Nucleus accumbens (tissue), 56 donors: Measurements from ENCODE around the gene GNAT2.
A peak's percentile ranks its signal among the peaks of the same experiment; 100 is the strongest.

Experiments used
- DNase-seq, 56 donors: peaks; one replicate each; lab custom pipeline; 2025; lab: John Stamatoyannopoulos, UW

GNAT2 gene

DNA sequence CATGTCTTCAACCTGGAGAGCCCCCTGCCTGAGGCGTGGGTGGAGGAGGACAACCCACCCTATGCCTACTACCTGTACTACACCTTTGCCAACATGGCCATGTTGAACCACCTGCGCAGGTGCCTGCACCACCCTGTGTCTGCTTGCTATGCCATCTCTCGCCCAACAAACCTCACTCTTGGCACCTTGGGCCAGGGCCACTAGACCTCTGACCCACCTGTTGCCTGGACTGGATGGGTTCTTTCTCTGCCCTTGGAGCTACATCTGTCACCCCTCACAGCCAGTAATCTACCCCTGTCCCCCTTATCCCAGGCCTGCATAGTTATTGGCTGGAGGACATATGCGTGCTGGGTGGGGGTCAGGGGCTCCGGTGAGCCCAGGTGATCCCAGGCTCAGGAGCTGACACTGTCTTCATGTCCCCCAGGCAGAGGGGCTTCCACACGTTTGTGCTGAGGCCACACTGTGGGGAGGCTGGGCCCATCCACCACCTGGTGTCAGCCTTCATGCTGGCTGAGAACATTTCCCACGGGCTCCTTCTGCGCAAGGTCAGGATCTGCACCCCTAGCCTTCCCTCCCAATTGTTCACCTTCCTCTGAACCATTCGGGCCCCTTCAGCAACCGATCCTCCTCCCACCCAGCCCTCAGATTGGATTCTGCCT, 10.1 kb upstream of the GNAT2 start:
- DNase-seq: no peak

DNA sequence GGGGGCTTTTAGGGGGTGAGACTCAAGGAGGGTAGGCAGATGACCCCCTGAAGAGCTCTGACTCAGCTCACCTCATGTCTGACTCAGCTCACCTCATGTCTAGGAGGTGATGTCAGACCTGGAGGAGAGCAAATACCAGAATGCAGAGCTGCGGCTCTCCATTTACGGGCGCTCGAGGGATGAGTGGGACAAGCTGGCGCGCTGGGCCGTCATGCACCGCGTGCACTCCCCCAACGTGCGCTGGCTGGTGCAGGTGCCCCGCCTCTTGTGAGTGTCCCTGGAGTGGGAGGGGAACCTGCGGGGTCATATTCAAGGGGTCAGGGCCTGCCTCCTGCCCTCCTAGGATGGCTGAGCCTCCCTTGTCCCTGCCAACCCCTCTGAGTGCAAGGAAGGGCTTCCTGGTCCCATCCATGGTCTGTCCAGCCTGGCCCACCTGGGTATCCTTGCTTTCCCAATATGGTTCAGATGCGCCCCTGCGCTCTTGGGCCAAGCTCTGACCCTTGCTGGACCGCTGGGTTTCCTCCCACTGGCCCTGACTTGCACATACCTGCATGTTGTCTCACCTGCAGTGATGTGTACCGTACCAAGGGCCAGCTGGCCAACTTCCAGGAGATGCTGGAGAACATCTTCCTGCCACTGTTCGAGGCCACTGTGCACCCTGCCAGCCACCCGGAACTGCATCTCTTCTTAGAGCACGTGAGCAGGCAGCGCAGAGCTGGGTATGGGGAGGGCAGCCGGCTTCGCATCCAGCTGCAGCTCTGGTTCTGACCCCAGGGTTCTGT, 9.3 kb upstream of the GNAT2 start:
- peak in 15 of 56 donors; percentile 30 to 75 (median 58) for DNase-seq

DNA sequence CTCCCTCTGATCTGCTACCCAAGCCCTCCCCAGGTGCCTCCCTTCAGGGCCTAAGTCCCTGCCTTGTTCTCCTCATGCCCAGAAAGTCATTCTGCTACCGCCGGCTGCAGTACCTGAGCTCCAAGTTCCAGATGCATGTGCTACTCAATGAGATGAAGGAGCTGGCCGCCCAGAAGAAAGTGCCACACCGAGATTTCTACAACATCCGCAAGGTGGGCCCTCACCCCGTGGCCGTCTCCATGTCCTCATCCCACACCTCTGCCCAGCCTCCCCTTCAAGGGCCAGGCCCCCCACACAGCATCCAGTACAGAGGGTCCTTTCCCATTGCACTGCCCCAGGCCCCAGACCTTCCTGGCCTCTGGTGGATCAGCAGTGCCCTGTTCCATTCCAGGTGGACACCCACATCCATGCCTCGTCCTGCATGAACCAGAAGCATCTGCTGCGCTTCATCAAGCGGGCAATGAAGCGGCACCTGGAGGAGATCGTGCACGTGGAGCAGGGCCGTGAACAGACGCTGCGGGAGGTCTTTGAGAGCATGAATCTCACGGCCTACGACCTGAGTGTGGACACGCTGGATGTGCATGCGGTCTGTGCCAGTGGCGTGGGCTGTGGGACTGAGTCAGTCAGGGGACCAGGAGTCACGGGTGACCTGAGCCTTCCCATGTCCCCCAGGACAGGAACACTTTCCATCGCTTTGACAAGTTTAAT, 8.4 kb upstream of the GNAT2 start:
- DNase-seq: no peak

DNA sequence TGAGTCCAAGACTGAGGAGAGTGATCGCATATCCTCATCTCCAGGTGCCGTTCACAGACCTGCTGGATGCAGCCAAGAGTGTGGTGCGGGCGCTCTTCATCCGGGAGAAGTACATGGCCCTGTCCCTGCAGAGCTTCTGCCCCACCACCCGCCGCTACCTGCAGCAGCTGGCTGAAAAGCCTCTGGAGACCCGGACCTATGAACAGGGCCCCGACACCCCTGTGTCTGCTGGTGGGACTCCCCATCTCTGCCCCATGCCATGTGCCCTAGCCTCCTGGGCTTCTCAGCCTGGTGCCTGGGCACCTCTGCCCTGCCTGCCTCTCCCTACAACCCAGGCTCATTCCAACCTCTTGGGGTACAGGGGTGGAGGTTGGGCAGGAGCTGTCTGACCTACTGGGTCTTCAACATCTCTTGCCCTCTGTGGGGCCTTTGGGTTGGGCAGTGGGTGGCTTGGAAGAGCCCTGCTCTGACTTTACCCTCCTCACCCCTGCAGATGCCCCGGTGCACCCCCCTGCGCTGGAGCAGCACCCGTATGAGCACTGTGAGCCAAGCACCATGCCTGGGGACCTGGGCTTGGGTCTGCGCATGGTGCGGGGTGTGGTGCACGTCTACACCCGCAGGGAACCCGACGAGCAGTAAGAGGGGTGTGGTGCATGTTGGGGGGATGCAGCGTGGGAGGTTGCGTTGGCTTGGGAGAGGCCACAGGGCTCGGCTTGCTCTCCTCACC, 7.4 kb upstream of the GNAT2 start:
- no peak for DNase-seq

DNA sequence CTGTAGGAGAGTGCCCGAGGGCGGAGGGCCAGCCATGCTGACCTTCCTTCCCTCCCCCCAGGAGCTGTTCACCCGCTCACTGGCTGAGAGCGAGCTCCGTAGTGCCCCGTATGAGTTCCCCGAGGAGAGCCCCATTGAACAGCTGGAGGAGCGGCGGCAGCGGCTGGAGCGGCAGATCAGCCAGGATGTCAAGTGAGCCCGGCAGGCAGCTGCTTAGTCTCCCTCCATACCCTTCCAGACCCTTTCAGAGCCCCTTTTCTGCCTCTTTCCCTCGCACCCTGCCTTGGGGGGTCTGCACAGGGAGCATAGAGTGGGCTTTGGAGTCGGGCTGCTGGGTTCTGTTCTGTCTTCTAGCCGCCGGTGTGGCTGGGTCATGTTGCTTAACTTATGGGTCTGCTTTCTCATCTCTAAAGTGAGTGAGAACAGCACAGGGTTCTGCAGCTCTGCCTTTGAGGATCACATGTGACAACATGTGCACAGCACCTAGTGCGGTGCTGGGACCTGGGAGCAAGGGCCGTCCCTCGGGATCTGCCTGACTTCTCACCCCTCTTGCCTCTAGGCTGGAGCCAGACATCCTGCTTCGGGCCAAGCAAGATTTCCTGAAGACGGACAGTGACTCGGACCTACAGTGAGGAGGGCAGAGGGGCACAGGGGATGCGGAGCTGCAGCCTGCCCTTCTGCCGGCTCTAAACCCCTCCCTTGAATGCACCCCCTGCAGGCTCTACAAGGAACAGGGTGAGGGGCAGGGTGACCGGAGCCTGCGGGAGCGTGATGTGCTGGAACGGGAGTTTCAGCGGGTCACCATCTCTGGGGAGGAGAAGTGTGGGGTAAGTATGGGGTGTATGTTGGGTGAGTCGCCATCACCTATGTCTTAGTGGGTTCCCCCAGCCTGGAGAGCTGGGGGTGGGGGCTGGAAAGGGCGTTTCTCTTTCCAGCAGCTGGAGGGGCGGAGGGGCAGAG, 6.5 kb upstream of the GNAT2 start:
- DNase-seq: no peak

DNA sequence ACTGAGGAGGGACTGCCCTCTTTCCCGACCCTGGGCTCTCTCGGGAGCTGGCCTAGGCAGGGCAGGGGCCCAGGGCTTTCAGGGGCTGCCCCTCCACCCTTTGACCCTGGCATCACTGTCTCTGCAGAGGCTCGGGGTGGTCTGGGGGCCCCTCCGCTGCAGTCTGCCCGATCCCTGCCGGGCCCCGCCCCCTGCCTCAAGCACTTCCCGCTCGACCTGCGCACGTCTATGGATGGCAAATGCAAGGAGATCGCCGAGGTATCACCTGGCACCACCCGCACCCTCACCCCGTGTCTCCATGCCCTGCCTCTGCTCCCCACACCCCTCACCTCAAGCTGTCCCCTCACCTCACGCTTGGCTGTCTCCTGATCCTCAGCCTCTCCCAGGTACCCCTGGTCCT, 5.8 kb upstream of the GNAT2 start:
- DNase-seq: no peak

DNA sequence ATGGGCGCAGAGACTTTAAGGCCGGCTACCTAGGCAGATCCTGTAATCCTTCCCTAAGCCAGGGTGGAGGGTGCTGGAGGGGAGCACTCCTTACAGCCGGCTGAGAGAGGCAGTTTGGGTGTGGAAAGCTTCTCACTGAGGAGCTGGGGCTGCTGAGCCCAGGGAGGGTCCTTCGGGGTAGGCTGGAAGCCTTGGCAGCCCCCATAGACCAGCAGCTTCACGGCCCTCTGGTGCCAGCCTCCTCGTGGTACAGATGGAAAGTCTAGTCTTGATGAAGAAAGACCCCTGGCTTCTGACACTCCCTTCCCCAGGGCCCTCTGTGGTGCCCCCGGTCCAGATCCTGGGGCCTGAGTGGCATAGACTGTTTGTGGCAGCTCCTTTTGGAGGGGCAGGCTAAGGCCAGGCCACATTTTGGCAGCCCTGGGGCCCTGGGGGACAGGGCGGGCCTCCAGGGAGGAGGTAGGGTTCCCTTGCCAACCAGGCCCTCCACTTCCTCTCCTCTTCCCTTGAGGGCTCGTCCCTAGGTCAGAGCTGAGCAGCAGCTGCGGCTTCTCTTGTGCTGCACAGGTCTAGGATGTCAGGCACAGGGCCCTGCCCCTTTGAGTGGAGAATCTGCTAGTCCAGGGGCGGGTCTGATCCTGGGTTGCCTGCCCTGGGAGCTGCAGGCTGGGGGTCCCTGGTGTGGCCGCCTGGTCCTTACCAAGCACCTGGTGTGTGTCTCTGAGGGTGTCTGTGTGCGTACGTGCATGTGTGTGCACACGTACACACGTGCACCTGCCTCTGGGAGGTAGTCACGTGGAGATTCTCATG, 5.0 kb upstream of the GNAT2 start:
- no peak for DNase-seq

DNA sequence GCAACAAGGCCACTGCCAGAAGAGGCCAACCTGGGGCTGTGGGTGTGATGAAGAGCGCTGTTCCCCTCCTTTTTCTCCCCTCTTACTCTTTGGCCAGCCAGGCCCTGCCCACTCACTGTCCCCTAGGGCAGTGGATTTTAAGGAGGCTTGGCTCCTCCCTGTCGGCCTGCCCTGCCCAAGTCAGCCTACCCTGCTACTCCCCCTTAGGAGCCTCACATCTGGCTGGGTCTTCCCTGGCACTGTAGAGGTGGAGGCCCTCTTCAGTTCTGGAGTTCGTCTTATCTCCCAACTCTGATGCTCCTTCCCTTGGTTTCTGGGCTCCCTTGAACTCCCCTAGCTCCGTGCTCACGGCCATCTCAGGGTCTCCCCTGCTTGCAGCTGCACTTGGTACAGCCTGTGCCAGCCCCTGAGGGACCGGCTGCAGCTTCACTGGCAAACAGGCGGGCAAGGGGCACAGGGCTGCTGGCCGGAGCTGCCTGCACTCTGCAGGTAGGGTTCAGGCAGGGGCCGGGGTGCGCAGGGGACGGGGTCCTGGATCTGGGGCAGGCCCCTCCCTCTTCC, 4.3 kb upstream of the GNAT2 start:
- DNase-seq: peak in 19 of 56 donors; percentile 17 to 62 (median 42)

DNA sequence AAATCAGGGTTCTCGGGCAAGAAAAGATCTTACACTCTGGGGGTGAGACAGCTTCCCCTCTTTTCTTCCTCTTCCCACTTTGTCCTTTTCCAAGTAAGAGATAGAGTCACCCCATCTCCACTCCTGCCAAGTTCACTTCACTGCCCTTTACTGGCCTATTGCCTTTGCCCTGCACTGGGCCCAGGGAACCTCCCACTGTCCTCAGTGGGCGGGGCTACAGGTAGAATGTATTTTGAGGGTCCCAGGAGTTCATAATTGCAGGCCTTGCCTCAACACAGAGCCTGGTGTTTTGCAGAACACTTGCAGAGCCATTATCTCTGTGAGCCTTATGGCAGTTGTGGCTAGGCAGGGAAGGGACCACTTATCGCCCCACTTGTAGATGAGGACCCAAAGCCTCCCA, 3.5 kb upstream of the GNAT2 start:
- DNase-seq: no peak

DNA sequence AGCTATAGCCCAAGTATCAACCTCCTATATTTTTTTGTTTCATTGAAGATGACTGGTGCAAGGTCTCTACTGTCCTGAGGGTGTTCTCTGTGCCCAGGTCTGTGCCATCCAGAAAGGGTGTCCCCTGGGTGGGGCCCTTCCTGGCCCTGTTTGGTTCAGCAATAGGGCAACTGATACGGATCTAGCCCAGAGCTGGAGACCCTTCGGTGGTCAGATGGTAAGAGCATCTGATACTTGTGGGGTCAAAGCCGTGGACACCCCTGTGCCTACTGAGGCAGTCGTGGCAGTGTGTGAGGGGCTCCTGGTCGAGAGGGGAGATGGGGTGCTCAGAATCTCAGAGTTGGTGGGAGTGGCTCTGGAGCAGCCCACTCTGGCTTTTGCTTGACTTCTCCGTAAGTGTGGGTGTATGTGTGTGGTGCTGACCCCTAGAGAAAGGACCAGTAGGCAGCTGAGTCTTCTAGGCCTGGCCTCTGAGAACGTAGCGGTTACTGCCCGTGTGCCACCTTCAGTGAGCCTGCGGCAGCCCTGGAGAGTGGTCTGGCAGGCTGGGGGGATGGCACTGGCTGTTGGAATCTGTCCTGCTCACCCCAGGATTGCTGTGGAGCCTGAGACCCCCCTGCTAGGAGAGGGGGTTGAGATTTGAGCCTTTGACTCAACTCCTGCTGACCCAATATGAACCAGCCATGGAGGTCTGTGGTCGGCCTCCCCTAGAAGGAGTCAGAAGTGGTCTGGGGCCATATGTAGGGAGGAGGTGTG, 2.9 kb upstream of the GNAT2 start:
- no peak for DNase-seq

DNA sequence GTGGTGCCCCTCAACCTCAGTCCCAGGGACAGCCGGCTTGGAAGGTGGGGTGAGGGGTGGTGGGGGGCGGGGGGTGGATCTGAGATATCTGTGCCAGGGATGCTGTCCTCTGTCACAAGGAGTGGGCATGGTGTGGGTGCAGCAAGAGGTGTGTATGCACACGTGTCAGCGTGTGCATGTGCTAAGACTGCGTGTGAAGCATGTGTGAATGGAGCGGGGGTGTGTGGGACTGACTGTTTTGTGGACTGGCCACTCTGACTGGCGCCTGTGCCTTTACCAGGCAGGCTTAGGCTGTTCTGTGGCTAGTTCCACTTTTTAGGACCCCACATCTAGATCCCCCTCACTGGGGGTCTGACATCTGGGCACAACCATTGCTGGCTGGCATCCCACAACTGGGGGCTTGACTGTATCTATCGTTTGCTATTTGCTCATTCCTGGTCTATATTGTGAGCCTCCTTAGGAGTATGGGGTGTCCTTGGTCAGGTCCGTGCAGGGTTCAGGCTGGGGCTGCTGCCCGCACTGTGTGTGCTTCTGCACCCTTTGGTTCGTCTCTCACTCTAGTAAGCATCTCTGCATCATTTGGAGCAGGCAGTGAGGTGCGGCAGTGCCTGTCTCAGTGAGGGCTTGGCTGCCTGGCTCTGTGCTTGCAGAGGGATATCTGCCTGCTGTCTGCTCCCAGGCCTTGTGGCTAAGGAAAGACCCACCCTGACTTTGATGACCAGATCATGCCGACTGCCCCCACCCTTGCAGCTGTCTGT, 2.1 kb upstream of the GNAT2 start:
- peak in 3 of 56 donors; percentile 50 to 65 (median 54) for DNase-seq

DNA sequence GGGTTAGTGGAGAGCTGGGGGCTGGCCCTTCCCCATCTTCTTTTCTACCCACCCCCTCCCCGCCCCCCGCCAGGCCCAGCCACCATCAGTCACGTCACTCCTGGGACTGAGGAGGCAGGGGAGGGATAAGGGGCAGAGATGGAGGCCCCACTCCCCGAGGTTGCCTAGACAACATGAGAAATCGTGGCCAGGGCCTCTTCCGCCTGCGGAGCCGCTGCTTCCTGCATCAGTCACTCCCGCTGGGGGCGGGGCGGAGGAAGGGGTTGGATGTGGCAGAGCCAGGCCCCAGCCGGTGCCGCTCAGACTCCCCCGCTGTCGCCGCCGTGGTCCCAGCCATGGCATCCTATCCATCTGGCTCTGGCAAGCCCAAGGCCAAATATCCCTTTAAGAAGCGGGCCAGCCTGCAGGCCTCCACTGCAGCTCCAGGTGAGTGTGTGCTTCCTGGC, 1.4 kb upstream of the GNAT2 start:
- DNase-seq: peak in 55 of 56 donors; percentile 17 to 95 (median 82)

DNA sequence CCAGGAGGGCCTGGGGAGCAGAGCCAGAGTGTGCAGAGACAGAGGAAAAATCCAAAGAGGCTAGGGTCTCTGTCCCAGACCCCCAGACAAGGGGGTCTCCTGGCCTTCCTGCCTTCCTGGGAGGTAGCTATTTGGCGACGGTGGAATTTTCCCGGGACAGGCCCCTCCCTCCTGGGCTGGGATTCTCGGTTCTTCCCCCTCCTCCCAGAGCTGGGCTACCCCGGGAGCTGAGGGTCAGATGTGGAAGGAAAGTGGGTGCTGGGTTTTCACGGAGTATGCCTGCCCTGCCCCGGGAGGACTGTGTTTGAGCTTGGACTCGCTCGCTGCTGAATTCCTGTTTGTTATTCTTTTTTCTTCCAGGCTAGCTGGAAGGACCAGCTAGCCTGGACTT, 980 bp upstream of the GNAT2 start:
- peak in 6 of 56 donors; percentile 48 to 63 (median 58) for DNase-seq

DNA sequence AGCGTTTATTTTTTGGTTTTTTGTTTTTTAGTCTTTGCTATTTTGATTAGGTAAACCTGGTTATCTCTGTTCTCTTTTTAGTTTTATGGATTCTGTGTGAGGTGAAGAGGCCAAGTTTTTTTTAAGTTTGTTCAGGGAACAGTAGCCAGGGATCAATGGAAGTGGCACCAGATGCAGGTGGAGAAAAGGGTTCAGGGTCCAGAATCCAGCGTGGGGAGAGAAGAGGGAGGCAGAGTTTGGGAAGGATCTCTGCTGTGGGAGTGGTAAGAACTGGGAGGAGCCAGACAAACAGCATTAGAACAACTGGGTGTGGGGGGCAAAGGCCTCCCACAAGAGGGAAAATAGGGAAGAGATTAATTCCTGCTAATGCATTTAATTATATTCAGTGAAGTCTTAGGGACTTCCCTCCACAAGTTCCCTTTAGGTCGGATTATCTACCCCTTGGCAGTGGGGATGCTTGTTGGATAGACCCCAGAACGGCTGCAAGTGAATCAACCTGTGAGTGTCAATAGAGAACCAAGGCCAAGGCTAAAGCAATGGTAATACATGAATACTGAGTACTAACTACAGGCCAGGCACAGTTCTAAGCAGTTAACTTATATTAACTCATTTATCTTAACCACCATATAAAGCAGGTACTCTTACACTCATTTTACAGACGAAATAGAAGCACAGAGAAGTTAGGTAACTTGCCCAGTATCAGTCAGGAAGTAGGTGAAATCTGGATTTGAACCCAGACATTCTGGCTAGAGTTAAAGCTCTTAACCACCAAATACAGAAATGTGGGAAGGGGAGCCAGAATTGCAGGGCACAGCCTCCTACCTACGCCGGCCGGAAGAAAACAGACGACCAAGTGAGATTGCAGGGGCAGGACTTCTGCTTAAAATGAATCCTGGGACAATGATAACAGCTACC, 498 bp downstream of the GNAT2 start:
- DNase-seq: no peak

DNA sequence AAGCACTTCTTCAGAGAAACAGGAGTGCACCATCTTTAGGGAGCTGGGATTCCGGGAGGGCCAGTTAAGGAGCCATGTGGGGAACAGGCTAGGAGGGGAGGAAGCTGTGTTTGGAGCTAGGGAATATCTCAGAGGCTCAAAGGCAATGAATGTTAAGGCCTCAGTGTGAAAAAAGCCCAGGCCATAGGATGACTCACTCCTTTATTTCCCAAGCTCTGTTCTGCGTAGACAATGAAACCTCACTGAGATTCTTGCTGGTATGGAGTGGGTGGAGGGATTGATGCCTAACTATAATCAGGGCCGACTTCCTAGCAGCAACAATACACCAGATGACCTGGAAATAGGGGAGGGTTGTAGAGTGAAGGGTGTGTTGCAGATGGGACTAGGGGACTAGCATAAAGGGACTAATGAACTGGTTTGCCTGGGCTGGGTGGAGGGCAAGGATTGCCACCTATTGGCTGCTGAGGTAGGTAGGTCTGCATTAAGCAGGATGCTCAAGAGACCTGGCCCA, 2.1 kb downstream of the GNAT2 start:
- DNase-seq: no peak

DNA sequence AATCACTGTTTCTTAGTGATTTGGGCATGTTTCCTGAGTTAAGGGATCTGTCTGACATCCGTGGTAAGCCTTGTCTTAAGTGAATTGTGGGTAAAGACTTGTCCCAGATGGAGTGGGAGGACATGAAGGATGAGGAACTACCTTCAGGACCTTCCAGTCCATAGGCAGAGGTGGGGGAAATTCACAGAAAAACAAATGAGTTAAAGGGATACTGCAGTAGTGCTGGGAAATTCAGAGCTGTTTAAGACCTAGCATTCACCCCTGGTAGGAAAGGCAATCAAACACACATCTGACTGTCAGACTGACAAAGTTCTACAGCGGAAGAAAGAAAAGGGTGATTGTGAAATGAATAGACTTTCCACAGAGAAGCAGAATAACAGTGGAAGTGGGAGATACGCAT, 3.0 kb downstream of the GNAT2 start:
- DNase-seq: no peak
